ENCODE measurements around the gene NAA50. TPM values are rescaled to one million over a fixed set of nuclear protein-coding genes. Genes with fewer than 3 reads are reported as not detected.
A peak's percentile ranks its signal among the peaks of the same experiment; 100 is the strongest.

NAA50 gene
- total and polyA plus RNA-seq, 2 of the 13 experiments (the other 11 are each of a cell fraction or from before 2014, with no cell fraction given): 30.2 to 233 TPM

DNA sequence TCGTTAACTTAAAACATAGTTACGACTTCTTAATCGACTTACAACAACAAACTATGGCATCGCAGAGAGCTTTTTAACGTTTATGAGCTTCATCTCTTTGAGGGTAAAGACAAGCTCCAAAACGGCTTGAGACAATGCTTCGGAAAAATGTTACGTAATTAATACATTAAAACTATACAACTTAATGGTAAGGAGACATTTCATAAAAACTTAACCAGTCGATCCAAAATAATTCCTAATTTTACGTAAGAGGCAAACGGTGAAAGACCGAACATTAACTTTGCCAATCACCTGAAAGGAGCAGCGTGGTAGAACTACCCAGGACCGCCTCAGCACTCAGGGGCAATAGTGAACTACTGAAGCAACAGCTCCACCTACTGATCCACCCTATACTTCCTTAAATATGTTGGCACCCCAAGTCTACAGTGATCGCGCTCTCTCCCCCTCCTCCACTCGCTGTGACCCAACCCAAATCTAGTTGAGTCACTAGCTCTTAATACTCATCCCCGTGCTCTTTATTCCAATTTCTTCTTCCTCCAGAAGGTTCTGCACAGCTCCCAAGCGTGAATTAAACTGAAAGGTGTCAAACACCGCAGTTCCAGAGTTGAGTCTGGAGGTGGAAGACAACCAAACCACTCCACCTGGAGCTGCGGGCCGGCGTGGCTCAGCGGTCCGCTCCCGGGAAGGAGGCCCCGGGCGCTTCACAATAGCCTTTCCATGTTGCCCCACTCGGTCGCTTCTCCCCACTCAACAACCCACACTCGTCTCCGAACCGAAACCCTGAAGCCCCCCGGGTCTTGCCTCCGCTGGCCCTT is 901 bp downstream of the NAA50 start (continued):
- TF ChIP-seq, protein P1, sequence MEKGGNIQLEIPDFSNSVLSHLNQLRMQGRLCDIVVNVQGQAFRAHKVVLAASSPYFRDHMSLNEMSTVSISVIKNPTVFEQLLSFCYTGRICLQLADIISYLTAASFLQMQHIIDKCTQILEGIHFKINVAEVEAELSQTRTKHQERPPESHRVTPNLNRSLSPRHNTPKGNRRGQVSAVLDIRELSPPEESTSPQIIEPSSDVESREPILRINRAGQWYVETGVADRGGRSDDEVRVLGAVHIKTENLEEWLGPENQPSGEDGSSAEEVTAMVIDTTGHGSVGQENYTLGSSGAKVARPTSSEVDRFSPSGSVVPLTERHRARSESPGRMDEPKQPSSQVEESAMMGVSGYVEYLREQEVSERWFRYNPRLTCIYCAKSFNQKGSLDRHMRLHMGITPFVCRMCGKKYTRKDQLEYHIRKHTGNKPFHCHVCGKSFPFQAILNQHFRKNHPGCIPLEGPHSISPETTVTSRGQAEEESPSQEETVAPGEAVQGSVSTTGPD (CRISPR knock-in tag; IDR thresholded peaks at IDR 0.05): no peak
- TF ChIP-seq, protein P2, sequence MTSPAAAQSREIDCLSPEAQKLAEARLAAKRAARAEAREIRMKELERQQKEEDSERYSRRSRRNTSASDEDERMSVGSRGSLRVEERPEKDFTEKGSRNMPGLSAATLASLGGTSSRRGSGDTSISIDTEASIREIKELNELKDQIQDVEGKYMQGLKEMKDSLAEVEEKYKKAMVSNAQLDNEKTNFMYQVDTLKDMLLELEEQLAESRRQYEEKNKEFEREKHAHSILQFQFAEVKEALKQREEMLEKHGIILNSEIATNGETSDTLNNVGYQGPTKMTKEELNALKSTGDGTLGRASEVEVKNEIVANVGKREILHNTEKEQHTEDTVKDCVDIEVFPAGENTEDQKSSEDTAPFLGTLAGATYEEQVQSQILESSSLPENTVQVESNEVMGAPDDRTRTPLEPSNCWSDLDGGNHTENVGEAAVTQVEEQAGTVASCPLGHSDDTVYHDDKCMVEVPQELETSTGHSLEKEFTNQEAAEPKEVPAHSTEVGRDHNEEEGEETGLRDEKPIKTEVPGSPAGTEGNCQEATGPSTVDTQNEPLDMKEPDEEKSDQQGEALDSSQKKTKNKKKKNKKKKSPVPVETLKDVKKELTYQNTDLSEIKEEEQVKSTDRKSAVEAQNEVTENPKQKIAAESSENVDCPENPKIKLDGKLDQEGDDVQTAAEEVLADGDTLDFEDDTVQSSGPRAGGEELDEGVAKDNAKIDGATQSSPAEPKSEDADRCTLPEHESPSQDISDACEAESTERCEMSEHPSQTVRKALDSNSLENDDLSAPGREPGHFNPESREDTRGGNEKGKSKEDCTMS (CRISPR knock-in tag; conservative IDR thresholded peaks at IDR 0.05): no peak
- TF ChIP-seq TOE1 (CRISPR knock-in tag; IDR thresholded peaks at IDR 0.05): no peak
- TF ChIP-seq ZNF772 (CRISPR knock-in tag; IDR thresholded peaks at IDR 0.05): no peak
- TF ChIP-seq, protein P3, sequence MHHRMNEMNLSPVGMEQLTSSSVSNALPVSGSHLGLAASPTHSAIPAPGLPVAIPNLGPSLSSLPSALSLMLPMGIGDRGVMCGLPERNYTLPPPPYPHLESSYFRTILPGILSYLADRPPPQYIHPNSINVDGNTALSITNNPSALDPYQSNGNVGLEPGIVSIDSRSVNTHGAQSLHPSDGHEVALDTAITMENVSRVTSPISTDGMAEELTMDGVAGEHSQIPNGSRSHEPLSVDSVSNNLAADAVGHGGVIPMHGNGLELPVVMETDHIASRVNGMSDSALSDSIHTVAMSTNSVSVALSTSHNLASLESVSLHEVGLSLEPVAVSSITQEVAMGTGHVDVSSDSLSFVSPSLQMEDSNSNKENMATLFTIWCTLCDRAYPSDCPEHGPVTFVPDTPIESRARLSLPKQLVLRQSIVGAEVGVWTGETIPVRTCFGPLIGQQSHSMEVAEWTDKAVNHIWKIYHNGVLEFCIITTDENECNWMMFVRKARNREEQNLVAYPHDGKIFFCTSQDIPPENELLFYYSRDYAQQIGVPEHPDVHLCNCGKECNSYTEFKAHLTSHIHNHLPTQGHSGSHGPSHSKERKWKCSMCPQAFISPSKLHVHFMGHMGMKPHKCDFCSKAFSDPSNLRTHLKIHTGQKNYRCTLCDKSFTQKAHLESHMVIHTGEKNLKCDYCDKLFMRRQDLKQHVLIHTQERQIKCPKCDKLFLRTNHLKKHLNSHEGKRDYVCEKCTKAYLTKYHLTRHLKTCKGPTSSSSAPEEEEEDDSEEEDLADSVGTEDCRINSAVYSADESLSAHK (CRISPR knock-in tag; IDR thresholded peaks at IDR 0.05; ENCODE audit: borderline replicate concordance): no peak
- no peak for TF ChIP-seq CREM (IDR thresholded peaks at IDR 0.05)
- no peak for TF ChIP-seq CREM (CRISPR knock-in tag; IDR thresholded peaks at IDR 0.05)
- peak; percentile 90 for TF ChIP-seq KDM5A (IDR thresholded peaks at IDR 0.05; ENCODE audit: borderline replicate concordance, low read length)
- no peak; the same call in 1 of the 2 replicates for TF ChIP-seq ZNF773 (CRISPR knock-in tag; IDR thresholded peaks at IDR 0.05; ENCODE audit: borderline replicate concordance)
- TF ChIP-seq, protein P4, sequence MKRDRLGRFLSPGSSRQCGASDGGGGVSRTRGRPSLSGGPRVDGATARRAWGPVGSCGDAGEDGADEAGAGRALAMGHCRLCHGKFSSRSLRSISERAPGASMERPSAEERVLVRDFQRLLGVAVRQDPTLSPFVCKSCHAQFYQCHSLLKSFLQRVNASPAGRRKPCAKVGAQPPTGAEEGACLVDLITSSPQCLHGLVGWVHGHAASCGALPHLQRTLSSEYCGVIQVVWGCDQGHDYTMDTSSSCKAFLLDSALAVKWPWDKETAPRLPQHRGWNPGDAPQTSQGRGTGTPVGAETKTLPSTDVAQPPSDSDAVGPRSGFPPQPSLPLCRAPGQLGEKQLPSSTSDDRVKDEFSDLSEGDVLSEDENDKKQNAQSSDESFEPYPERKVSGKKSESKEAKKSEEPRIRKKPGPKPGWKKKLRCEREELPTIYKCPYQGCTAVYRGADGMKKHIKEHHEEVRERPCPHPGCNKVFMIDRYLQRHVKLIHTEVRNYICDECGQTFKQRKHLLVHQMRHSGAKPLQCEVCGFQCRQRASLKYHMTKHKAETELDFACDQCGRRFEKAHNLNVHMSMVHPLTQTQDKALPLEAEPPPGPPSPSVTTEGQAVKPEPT (CRISPR knock-in tag; IDR thresholded peaks at IDR 0.05; ENCODE audit: low read depth): no peak; the same call in 1 of the 2 replicates
- TF ChIP-seq ZNF33B (CRISPR knock-in tag; IDR thresholded peaks at IDR 0.05): no peak
- TF ChIP-seq DNMT3B (CRISPR knock-in tag; conservative IDR thresholded peaks at IDR 0.05): no peak
- no peak for TF ChIP-seq TRIM24 (CRISPR knock-in tag; IDR thresholded peaks at IDR 0.05)
- no peak for TF ChIP-seq ZNF460 (CRISPR knock-in tag; IDR thresholded peaks at IDR 0.05; ENCODE audit: borderline replicate concordance)
- no peak for TF ChIP-seq RNF2 (conservative IDR thresholded peaks at IDR 0.05; ENCODE audit: low read depth)
- no peak for TF ChIP-seq NCOA5 (CRISPR knock-in tag; IDR thresholded peaks at IDR 0.05)
- no peak for TF ChIP-seq TARDBP (CRISPR knock-in tag; IDR thresholded peaks at IDR 0.05)
- TF ChIP-seq ZNF124 (CRISPR knock-in tag; IDR thresholded peaks at IDR 0.05): 0 out of 2 replicates have a peak, but pooled peaks have one; percentile 41
- TF ChIP-seq NR2F6 (IDR thresholded peaks at IDR 0.05): peak; percentile 17; the same call in 1 of the 2 replicates
- TF ChIP-seq NR2F6 (CRISPR knock-in tag; IDR thresholded peaks at IDR 0.05): peak; percentile 38; the same call in 1 of the 2 replicates
- TF ChIP-seq, protein P5, sequence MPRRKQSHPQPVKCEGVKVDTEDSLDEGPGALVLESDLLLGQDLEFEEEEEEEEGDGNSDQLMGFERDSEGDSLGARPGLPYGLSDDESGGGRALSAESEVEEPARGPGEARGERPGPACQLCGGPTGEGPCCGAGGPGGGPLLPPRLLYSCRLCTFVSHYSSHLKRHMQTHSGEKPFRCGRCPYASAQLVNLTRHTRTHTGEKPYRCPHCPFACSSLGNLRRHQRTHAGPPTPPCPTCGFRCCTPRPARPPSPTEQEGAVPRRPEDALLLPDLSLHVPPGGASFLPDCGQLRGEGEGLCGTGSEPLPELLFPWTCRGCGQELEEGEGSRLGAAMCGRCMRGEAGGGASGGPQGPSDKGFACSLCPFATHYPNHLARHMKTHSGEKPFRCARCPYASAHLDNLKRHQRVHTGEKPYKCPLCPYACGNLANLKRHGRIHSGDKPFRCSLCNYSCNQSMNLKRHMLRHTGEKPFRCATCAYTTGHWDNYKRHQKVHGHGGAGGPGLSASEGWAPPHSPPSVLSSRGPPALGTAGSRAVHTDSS (CRISPR knock-in tag; conservative IDR thresholded peaks at IDR 0.05): no peak

Data from HepG2 (cell line).